Fibroblast of lung (primary cell): ENCODE data around the gene ZNF780B. TPM values are rescaled to one million over a fixed set of nuclear protein-coding genes. Genes with fewer than 3 reads are reported as not detected.
A peak's percentile ranks its signal among the peaks of the same experiment; 100 is the strongest.

Experiments used
- DNase-seq, 2 donors: peaks; one replicate each; pipeline versions ENCODE4 v3.0.0 to v3.0.0-alpha.2; 2010; ENCODE audit warnings: low read depth in 2 of 2
- H2AFZ ChIP-seq: 2 replicates; pipeline ENCODE4 v1.5.1; 2012; ENCODE audit warnings: low read length, control low read depth, inconsistent platforms
- H3K27ac ChIP-seq: 2 replicates; pipeline ENCODE4 v1.5.1; 2011; ENCODE audit warnings: low read length, control low read depth; ENCODE audit not compliant: insufficient read depth
- H3K27me3 ChIP-seq: 2 replicates; pipeline ENCODE4 v1.5.1; 2011; ENCODE audit warnings: mild to moderate bottlenecking, low read length; ENCODE audit not compliant: control insufficient read depth, insufficient read depth
- H3K36me3 ChIP-seq: 2 replicates; pipeline ENCODE4 v1.5.1; 2011; ENCODE audit warnings: low read length; ENCODE audit not compliant: control insufficient read depth, insufficient read depth
- H3K4me1 ChIP-seq: 2 replicates; pipeline ENCODE4 v1.5.1; 2011; ENCODE audit warnings: low read length; ENCODE audit not compliant: control insufficient read depth, insufficient read depth; ENCODE audit errors: extremely low read depth
- H3K4me2 ChIP-seq: 2 replicates; pipeline ENCODE4 v1.5.1; 2011; ENCODE audit warnings: low read length, control low read depth; ENCODE audit not compliant: insufficient read depth; ENCODE audit errors: extremely low read depth
- H3K4me3 ChIP-seq, 4 experiments: fragments of 200-600 bp in 1 of 4; sonication (generic) in 1 of 4; replicated peaks in 1 of 4; 2 replicates each; pipeline ENCODE4 v1.5.1; 2011 to 2016; ENCODE audit warnings: low read length in 4 of 4, low read depth in 3 of 4, mild to moderate bottlenecking in 3 of 4, control low read depth in 2 of 4, inconsistent platforms in 1 of 4, mixed read lengths in 1 of 4; ENCODE audit not compliant: insufficient read depth in 1 of 4; ENCODE audit errors: control extremely low read depth in 1 of 4
- H3K79me2 ChIP-seq: 2 replicates; pipeline ENCODE4 v1.5.1; 2012; ENCODE audit warnings: mild to moderate bottlenecking, low read length, inconsistent platforms; ENCODE audit not compliant: control insufficient read depth, insufficient read depth
- H3K9ac ChIP-seq: 2 replicates; pipeline ENCODE4 v1.5.1; 2011; ENCODE audit warnings: mild to moderate bottlenecking, low read length, control low read depth; ENCODE audit not compliant: insufficient read depth
- H3K9me3 ChIP-seq: 2 replicates; pipeline ENCODE4 v1.5.1; 2012; ENCODE audit warnings: low read depth, low read length; ENCODE audit not compliant: control insufficient read depth, insufficient read depth
- H4K20me1 ChIP-seq: 2 replicates; pipeline ENCODE4 v1.5.1; 2011; ENCODE audit warnings: low read length; ENCODE audit not compliant: control insufficient read depth, insufficient read depth; ENCODE audit errors: extremely low read depth
- CTCF ChIP-seq, 2 donors: IDR thresholded peaks in 1 of 2; conservative IDR thresholded peaks in 1 of 2; 1 replicate in 1 of 2; 2 replicates in 1 of 2; pipeline ENCODE4 v1.5.1; 2011 to 2012; ENCODE audit warnings: low read length in 2 of 2, control low read depth in 1 of 2, inconsistent platforms in 1 of 2, low read depth in 1 of 2, mild to moderate bottlenecking in 1 of 2
- EZH2 ChIP-seq: IDR thresholded peaks from 2 replicates; pipeline ENCODE4 v1.5.1; 2012; ENCODE audit warnings: low read length, control low read depth, mild to moderate bottlenecking; ENCODE audit errors: missing control alignments
- polyA plus RNA-seq, 2 donors: library from polyadenylated mRNA; depleted of rRNA in 1 of 2; stranded (reverse) in 1 of 2; unstranded in 1 of 2; fragments of >200 nt; gene quantifications; 2 replicates each; pipeline ENCODE4 v1.2.1, GENCODE V29; 2011 to 2012; ENCODE audit warnings: missing spikeins in 1 of 2
- total RNA-seq: library from RNA; depleted of rRNA; stranded (reverse); fragments of >200 nt; gene quantifications from 2 replicates; pipeline ENCODE4 v1.2.1, GENCODE V29; 2014

The ZNF780B gene
- total and polyA plus RNA-seq, 2 donors (not counting 1 experiment from before 2014, with no cell fraction given): 8.9 to 20.8 TPM

GRCh38 chr19:40090241-40091204 is 34.5 kb upstream of the ZNF780B start, which contains the start of gene ZNF780A:
TSS of gene ZNF780A (minus strand) at chr19:40090943. CDS start at chr19:40084753, 6,190 bp downstream.
- no peak for TF ChIP-seq CTCF (conservative IDR thresholded peaks at IDR 0.05 in 1 of 2, IDR thresholded peaks at IDR 0.05 in 1 of 2; ENCODE audit: low read depth in 1 of 2, low read length in 2 of 2)
- TF ChIP-seq EZH2: no peak

GRCh38 chr19:40089462-40089861 is 33.4 kb upstream of the ZNF780B start:
- H3K9ac ChIP-seq: no peak overlapping the region
- H4K20me1 ChIP-seq: no peaks in the 10 kb centered on the region
- H3K9me3 ChIP-seq: no peaks in the 10 kb centered on the region
- no peaks in the 10 kb centered on the region for H3K36me3 ChIP-seq
- H3K79me2 ChIP-seq: peaks cover 8% of the 10 kb centered on the region
- H3K27ac ChIP-seq: no peak overlapping the region
- H3K4me3 ChIP-seq: peak overlapping the region; percentile 79 to 92 (median 82)
- no peak overlapping the region for H2AFZ ChIP-seq
- peak; percentile 42 to 81 for DNase-seq
- no peaks in the 10 kb centered on the region for H3K27me3 ChIP-seq
- peak overlapping the region; percentile 98 for H3K4me2 ChIP-seq
- TF ChIP-seq EZH2: no peak
- no peak for TF ChIP-seq CTCF (conservative IDR thresholded peaks at IDR 0.05 in 1 of 2, IDR thresholded peaks at IDR 0.05 in 1 of 2; ENCODE audit: low read depth in 1 of 2, low read length in 2 of 2)
- peaks cover 2% of the 10 kb centered on the region for H3K4me1 ChIP-seq

More at GRCh38 chr19:40090241-40091204, 34.5 kb upstream of the ZNF780B start, which contains the start of gene ZNF780A:
- peak within 1 kb of the TSS; percentile 98 for H3K4me2 ChIP-seq
- H3K79me2 ChIP-seq: peaks cover 8% of the 10 kb centered on the region
- DNase-seq: peak; percentile 72
- H4K20me1 ChIP-seq: no peaks in the 10 kb centered on the region
- H3K9ac ChIP-seq: peak within 1 kb of the TSS; percentile 79
- H3K4me3 ChIP-seq: peak within 1 kb of the TSS; percentile 79 to 92 (median 82)
- H3K4me1 ChIP-seq: peaks cover 2% of the 10 kb centered on the region
- no peaks in the 10 kb centered on the region for H3K36me3 ChIP-seq
- no peaks in the 10 kb centered on the region for H3K9me3 ChIP-seq
- H2AFZ ChIP-seq: peak within 1 kb of the TSS; percentile 90
- no peaks in the 10 kb centered on the region for H3K27me3 ChIP-seq
- peak within 1 kb of the TSS; percentile 79 for H3K27ac ChIP-seq

GRCh38 chr19:40088299-40089047 is 32.4 kb upstream of the ZNF780B start:
- no peak for TF ChIP-seq EZH2
- no peak for TF ChIP-seq CTCF (conservative IDR thresholded peaks at IDR 0.05 in 1 of 2, IDR thresholded peaks at IDR 0.05 in 1 of 2; ENCODE audit: low read depth in 1 of 2, low read length in 2 of 2)
- H3K9me3 ChIP-seq: no peaks in the 10 kb centered on the region
- H4K20me1 ChIP-seq: no peaks in the 10 kb centered on the region
- H3K9ac ChIP-seq: no peak overlapping the region
- H3K27me3 ChIP-seq: no peaks in the 10 kb centered on the region
- H3K4me1 ChIP-seq: peaks cover 2% of the 10 kb centered on the region
- H3K4me2 ChIP-seq: no peak overlapping the region
- H3K27ac ChIP-seq: no peak overlapping the region
- H2AFZ ChIP-seq: no peak overlapping the region
- no peaks in the 10 kb centered on the region for H3K36me3 ChIP-seq
- no peak for DNase-seq
- H3K4me3 ChIP-seq: no peak overlapping the region
- H3K79me2 ChIP-seq: peaks cover 8% of the 10 kb centered on the region
